GM18873 (cell line): ENCODE measurements around the gene THSD4.

Experiments
- ATAC-seq: cut with Tn5 transposase; IDR thresholded peaks from one replicate; pipeline ENCODE4 v1.9.1; 2021; ENCODE audit warnings: mild to moderate bottlenecking, moderate library complexity, moderate number of reproducible peaks; ENCODE audit not compliant: unreplicated experiment, low FRiP score

Gene THSD4

DNA sequence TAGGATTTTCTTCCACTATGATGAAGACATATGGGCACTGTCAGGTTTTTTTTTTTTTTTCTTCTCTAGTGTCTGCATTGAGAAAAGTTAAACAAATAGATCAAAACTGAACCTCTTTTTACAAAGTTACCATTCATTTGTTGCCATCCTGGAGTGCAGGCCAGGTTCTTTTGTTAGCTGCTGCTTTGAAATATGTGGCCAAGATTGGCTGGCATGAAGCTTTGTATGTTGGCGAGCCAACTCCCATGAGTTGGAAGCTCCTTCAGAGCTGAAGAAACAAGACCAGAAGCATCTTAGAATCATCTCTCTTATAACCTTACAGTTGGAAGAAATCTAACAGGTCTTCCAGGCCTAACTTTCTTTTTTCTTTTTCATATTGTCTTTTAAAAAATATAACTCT lies 346.5 kb downstream of the THSD4 start:
- no peak for ATAC-seq

DNA sequence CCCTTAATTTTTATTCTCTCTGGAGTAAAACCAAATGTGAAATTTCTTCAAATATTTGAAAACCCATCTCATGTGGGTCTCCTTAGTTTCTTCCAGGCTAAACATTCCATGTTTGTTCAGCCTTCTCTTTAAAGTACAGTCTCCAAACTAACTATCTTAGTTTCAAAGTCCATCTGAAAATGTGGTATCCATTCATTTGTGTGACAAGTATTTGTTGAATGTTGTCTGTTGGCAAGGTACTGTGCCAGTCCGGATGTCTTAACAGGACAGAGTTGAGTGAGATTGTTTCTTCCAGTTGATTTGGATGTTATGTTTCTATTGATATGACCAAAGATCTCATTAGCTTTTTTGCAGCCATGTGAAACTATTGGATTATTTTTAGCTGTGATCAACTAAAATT lies 347.4 kb downstream of the THSD4 start:
- ATAC-seq: no peak

DNA sequence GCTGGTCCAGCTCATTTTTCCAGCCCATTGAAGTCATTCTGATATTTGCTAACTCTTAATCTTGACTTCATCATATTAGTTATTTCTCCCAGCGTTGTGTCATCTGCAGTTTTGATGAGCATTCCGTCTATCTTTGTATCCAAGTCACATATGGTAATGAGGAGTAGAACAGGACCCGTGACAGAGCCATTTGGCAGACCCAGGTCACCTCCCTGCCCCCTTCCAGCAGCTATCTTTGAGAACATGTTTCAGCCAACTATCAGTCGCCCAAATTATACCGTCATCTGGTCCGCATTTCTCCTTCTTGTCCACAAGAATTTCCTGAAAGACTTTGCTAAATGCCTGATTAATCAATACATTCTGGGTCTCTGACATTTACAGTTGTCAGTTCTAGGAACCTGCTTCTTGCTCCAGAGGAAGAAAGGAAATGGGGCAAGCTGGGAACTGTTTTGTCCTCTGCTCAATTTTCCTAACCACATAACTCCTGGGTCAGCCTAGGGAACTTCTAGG lies 347.9 kb downstream of the THSD4 start:
- ATAC-seq: no peak

DNA sequence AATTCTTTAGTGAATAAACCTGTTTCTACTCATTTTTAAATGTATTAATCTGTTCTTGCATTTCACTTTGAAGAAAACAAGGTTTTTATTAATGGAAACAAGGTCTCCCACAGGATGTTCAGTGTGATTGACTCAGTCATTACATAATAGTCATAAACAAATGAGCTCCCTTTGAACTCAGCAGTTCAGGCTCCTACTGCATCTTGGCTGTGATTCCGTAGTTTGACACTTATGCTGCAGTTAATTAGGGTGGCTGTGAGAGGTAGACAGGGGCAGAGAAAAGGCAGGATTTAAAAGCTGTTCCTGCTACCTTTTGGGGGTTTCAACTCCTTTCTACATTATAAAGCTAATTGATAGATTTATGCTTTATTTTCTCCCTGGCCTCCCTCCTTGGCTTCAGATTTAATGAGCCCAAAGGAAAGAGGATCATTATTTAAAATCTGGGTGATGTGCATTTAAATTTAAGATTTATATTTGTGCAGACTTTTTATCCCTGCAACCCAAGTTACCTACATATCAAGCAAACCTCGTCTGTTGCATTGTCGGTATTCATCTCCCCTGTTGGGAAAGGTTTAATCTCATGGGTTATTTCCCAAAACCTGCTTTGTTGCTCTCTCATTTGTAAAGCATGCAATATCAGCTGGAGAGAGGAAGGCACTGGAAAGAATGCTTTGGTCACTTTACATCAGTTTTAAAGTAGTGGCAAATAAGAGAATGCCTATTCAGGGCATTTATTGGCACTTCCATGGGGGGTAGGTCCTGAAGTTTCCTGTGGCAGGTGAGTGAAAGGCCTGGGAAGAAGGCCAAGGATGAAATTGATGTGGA lies 350.1 kb downstream of the THSD4 start:
- no peak for ATAC-seq

DNA sequence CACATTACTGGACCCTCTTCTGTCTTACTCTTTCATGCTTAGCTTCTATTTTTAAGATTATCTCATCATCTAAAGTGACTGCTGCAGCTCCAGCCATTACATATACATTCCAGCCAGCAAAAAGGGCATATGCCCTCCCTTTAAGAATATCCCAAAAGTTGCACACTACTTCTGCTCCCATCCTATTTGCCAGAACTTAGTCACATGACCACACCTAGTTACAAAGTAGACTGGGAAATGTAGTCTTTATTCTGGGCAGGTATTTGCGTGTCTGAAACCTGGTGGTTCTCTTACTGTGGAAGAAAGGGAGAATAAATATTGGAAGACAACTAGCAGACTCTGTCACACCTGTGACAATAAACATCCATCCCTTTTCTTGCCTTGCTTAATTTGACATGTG lies 353.4 kb downstream of the THSD4 start:
- ATAC-seq: no peak

DNA sequence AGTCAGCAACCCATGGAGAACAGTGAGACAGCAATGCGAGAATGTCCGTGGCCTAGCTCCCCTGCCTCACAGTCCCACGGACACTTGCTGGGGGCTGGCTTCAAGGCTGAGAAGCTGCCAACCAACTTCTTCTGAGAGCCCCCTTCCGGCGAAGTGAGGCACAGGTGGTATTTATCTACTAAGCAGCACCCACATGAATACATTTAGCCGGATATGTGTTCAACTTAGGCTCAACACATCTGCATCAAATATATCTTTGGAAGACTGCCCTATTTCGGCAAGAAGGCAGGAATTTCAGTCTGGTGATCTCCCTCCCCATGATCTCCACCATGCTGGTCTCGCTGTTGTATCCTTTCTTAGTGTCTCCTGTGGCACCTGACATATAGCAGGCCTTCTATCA lies 354.1 kb downstream of the THSD4 start:
- no peak for ATAC-seq

DNA sequence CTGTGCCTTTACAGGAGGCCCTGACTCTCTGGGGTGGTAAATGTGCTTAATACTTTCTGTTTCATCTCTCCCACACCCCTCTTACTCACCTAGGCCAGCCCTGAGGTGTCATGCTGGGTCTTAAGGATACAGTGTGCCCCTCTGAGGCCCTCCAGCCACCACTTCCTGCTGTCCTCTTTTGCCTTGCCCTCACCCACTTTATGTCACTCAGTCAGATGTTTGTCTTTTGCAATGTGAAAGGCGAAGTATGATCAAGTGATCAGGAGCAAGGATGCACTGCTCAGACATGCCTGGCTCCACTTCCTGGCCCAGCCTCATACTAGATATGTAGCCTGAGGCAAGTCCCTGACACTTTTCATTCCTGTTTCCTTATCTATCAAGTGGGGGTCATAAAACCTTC lies 356.1 kb downstream of the THSD4 start:
- ATAC-seq: no peak

DNA sequence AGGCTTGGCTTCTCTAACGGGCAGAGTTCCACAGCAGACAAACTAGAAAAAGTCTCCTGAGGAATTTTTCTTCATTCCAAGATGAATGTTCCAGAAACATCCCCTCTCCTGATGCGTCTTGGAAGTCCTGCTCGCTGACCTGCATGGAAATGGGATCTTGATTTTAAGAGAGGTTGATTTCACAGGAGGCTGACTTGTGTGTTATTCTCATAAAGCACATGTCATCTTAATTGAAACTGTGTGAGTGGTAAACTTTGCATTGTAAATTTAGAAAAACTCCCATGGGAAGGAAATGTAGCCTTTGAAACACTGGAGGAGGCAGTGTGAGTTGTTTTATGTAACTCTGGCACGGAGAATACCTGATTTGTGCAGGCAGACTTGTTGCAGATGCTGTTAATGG lies 357.3 kb downstream of the THSD4 start:
- ATAC-seq: no peak

DNA sequence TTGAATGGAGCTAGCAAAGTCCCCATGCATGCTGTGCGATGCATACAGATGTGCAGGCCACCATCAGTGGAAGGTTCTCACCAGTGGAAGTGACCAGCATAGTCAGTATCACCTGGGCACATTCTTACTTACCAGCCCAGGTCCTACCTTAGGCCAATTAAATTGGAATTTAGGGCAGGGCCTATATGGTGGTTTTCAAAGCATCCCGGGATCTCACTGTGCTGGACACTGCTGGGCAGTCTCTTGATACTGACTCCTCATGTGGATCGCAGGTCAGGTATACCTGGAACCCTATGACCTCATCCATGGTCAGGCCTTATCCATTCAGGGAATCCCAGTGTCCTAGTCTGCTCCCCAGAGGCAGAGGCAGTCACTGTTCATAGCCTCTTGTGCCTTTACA lies 358.5 kb downstream of the THSD4 start:
- no peak for ATAC-seq

DNA sequence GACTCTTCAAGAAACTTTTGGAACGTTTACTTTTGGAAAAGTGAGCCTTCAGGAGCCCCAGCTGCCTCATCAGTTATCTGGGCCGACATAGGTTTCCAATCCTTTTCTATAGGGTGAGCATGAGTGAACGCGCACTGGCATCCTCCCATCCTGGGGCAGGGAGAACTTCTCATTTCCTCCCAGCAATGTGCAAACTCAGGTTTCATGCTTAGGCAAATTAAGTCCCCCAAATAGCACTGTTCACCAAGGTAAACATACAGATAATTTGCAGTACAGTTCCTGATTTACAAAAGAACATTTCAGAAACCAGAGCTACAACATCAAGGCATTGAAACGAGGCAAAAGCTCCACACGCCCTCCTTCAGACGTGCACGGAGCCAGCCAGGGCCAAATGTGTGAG lies 361.6 kb downstream of the THSD4 start:
- no peak for ATAC-seq

DNA sequence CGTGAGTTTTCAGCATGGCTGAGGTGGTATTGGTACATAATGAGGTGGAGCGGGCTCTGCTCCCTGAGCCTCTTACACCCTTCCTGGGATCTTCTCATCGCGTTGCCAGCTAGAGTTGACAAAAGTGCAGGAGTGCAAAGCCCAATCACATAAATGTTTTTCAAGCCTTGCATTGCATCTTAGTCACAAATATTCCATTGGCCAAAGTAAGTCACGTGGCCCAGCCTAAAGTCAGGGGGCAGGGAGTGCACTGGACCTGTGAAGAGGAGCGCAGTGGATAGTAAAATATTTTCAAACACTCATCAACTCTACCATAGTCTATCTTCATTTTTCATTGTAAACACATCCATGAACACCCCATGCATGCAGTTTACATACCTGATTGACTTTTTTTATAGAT lies 365.3 kb downstream of the THSD4 start:
- ATAC-seq: no peak

DNA sequence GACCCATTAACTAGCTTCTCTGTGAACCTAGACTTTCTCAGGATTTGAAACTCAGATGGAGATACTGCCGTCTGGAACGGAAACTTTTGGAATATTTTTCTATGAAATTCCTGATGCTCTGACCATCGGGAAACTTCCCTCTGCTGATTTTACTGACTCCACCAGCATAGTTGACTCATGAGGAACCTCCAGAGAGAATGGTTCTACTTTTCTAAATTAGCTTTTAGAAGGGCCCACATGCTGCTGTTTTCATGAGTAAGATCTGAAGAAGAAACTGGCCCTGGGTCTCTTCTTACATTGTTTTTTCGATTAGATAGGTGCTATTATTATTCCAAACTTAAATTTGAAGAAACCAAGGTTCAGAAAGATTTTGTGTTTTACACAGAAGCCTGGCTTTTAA lies 368.8 kb downstream of the THSD4 start:
- no peak for ATAC-seq

DNA sequence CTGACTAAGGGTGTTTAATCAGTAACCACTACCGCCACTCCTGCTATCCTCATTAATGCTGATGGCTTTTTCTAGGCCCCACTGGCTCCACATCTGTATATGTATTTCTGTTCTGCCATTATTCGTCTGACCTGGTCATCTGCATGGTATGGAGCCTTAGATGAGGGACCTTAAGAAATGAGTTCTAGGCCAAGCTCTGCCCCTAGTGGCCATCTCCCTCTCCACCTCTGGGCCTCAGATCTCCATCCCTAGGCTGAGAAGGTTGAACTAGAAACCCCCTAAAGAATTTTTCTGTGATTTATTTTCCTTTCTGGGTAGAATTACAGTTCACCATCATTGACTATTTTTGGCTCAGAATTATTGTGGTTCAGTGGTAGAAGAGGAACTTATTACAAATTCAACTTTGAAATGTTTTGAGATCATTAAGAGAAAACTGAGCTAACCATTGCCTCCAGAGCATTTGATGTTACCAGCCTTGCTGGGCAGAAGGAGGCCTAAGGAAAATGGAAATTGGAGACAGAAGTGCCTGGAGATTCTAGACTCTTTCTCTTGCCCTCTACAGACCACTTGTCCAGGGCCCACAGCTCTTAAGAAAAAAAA lies 369.9 kb downstream of the THSD4 start:
- ATAC-seq: no peak

DNA sequence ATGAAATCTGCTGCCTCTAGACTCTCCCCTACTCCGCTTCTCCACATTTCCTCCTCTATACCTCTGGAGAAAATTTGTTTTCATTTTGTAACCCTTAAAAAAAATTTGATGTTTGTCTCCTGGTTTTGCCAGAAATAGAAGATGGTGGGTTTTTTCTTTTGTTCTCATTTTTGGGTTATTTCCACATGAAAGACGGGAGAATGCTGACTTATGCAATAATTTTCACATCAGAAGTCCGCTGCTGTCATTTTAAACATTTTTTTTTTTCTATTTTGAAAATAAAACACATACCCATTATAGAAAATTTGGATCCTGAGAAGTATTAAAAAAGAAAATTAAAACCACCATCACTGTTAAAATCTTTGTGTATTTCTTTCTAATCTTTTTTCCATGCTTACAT lies 374.3 kb downstream of the THSD4 start:
- no peak for ATAC-seq

DNA sequence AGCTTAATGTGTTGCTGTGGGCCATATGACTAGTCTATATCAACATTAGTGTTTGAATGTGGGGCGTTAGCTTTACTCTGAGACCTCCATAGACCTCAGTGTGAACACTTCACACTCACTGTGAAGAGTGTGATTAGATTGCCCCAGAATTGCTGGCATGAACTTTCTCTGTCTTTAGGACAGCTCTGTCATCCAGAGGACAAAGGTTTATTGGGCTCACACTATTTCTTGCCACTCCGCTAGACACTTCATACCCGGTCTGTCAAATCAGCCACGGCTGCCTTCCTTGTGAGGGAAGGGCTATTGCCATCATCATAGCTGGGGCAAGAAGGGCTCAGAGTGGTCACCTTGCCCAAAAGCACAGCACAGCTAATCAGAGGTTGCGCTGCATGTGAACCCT lies 378.3 kb downstream of the THSD4 start:
- no peak for ATAC-seq

DNA sequence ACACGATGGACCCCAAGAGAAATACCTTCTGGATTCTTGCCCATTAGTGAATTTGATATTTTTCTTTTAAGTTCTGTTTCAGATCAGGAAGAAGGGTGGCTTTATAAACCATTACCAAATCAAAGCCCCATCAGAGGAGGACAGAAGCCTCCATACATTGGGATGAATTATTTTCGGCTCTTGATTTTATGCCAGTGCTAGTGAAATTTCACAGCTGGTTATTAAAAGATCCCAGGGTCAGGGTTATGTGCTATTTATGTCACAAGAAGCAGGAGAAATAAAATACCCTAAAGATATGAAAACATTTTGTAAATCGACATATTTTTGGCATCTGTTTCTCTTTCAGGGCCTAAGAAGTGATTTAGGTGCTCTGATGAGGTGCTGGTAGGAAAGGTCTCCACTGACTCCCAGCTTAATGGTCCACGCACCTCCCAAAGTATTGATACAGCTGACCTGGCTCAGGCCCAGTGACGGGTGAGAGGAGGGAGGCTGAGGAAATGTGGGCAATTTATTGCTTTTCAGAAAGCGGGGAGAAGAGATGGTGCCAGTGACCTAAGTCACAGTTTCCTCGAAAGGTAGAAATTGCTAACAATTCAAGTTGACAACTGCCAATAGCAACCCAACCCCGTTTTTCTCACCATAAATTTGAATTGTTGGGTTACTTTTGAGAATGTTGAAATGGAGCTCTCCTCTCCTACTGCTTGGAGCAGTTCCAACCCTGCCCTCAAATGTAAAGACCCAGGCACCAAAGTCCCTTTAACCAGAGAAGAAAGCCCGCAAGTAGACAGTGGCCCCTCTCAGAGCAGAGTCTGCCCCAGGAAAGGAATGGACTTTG lies 379.5 kb downstream of the THSD4 start:
- ATAC-seq: no peak

DNA sequence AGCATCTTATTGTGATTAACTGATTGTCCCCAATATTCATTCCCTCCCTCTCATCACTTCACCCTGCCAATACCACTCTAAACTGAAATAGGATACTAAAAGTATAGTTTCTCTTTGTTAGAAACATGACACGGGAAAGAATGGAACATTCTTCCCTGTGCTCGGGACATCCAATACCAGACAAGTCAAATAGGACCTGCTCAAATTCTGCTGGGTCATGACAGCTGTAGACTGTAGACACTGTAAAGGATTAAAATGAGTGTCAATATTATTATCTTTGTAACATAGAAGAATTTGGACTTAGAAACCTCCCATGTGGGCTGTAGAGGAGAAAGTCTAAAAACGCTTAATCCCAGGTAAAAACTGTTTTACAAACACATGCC lies 380.1 kb downstream of the THSD4 start:
- no peak for ATAC-seq

DNA sequence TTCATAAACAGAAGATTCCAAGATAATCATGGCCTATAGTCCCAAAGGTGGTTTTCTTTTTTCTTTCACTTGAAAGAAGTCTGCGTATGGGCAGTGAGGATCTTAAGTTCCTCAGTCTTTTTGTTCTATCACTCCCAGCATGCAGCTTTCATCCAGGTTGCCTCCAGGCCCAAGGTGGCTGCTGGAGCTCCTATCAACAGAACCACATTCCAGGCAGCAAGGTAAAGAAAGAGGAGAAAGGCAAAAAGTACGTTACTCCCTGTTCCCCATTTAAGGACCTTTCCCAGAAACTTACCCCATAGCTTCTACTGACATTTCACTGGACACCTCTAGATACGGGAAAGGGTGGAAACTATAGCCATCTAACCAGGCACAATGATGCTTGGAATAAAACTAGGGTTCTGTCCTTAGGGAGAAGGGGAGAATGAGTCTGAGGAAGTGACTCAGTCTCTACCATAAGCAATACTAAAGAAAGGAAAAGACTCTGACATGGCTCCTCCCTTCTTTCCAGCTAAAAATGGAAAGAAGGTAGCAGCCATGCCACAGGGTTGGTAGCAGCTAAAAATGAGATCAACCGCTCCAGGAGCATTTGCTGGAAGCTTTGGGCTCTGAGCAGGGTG lies 381.2 kb downstream of the THSD4 start:
- ATAC-seq: no peak

DNA sequence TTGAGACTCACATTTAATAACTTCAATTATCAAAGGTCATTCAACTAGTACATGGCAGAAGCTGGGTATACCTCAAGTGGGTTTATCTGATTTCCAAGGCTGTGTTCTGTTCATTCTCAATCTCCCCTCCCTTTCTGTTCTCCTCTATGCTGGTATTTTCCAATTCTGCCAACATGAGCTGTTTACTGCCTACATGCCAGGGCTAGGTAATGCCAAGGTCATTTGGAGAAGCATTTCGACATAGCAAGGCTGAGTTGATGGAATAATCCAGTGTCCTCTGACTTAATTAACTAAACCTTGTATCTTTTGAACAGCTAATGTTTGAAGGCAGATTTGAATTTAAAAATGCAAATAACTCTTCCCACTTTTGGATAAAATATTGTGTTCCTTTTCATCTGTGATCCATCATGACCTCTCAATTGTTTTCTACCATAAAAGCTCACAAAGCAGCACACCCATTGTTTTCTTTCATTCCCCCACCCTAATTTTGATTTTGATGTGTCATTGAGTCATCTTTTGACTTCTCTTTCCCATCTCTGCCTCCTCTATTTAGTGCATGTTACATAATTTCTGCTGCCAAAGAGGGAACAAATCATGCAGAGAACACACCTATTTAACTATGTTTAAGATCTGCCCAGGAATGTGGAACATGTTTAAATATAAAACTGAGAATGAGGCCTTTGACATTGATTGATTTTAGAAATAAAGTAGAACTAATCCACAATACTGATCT lies 386.2 kb downstream of the THSD4 start:
- no peak for ATAC-seq

DNA sequence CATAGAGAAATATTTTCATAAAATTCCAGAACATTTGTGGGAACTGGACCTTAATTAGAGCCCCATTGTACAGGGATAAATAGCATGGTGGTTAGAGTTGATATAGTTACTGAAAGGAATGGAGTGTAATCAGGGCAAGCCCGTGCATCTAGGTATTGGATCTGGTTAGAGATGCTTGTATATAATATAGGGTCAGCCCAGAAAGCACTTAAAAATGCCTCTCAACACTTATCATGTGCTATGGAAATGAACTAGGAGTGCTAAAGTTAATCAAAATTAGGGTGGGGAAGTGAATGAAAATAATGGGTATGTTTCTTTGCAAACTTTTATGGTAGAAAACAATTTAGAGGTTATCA lies 386.8 kb downstream of the THSD4 start:
- no peak for ATAC-seq
